ENCODE data around the gene ZNF408.
"Not testable (repeated sequence)": the region's sequence is repeated elsewhere in the genome, so short reads cannot be mapped to it uniquely, and the experiment has no call there.

The ZNF408 gene

DNA sequence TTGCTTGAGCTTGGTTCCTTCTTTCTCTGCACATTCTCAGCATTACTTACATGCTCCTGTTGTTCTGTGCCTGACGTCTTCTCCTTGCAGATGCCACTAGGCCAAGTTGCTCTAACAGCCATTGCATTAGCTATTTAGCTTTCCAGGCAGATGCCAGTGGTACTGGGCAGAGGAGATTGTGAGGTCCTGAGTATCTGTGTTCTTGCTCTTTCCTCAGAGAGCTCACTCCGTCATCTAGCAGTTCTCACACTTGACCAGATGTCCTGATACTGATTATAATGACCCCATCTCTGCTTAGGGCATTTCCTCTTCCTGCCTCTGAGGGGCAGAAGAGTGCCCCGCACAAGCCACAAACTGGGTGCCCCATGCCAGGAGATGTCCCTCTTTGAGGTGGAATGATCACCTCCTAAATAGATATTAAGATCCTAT, 31.1 kb upstream of the ZNF408 start:
- no peak for DNase-seq (ENCODE audit: low read depth)
- H3K4me3 ChIP-seq (ENCODE audit: low read depth, low read length) = no peak overlapping the region
- TF ChIP-seq, protein P1, sequence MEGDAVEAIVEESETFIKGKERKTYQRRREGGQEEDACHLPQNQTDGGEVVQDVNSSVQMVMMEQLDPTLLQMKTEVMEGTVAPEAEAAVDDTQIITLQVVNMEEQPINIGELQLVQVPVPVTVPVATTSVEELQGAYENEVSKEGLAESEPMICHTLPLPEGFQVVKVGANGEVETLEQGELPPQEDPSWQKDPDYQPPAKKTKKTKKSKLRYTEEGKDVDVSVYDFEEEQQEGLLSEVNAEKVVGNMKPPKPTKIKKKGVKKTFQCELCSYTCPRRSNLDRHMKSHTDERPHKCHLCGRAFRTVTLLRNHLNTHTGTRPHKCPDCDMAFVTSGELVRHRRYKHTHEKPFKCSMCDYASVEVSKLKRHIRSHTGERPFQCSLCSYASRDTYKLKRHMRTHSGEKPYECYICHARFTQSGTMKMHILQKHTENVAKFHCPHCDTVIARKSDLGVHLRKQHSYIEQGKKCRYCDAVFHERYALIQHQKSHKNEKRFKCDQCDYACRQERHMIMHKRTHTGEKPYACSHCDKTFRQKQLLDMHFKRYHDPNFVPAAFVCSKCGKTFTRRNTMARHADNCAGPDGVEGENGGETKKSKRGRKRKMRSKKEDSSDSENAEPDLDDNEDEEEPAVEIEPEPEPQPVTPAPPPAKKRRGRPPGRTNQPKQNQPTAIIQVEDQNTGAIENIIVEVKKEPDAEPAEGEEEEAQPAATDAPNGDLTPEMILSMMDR (IDR thresholded peaks at IDR 0.05; ENCODE audit: low read depth, low read length, missing control alignments) = peak; percentile 40

DNA sequence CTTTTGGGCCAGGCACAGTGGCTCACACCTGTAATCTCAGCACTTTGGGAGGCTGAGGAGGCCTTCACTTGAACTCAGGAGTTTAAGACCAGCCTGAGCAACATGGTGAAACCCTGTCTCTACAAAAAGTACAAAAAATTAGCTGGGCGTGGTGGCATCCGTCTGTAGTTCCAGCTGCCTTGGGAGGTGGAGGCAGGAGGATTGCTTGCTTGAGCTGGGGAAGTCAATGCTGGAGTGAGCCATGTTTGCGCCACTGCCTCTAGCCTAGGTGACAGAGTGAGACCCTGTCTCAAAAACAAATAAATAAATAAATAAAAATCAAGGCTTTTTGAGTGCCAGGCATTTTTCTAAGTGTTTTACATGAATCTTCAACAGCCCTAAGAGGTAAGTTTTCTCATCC, 30.3 kb upstream of the ZNF408 start:
- not testable (repeated sequence) for H3K4me3 ChIP-seq (ENCODE audit: low read depth, low read length); DNase-seq (ENCODE audit: low read depth)

DNA sequence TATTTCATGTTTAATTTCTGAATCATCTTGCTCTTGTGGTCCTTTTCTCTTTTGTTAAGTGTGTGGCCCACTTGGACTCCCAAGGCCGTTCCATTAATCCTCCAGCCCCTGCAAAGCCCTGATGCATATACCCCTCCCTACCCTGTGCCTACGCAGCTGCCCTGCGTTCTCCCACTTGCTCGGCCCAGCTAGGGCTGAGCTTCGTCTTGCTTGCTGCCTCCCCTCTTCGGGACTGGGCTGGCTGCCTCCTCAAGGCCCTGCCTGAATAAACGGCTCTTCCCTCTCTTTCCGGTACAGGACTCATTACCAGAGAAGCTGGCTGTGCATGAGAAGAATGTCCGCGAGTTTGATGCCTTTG, 28.9 kb upstream of the ZNF408 start:
- DNase-seq (ENCODE audit: low read depth) = no peak
- TF ChIP-seq, protein P1 (IDR thresholded peaks at IDR 0.05; ENCODE audit: low read depth, low read length, missing control alignments) = no peak
- no peak overlapping the region for H3K4me3 ChIP-seq (ENCODE audit: low read depth, low read length)

DNA sequence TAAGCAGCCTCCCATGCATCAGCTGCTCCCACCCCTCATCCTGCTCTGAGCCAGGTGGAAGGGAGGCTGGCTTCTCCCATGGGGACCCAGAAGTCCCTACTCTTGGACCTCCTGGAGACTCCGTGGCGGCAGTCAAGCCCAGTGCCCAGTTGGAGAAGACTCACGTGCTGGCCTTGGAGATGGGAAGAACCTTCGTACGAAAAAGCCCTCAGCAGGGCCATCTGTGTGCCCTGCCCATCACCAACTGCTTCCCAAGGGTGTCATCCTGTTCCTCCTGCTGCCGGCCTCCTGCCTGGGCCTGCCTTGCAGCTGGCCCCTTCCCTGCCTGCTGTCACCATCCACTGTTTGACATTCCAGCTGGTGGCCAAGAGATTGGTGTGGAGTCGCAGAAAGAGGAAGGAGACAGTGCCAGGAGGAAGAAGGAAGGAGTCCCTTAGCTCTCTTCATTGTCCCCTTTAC, 28.4 kb upstream of the ZNF408 start:
- TF ChIP-seq, protein P1 (IDR thresholded peaks at IDR 0.05; ENCODE audit: low read depth, low read length, missing control alignments) = no peak
- no peak overlapping the region for H3K4me3 ChIP-seq (ENCODE audit: low read depth, low read length)
- DNase-seq (ENCODE audit: low read depth) = no peak

DNA sequence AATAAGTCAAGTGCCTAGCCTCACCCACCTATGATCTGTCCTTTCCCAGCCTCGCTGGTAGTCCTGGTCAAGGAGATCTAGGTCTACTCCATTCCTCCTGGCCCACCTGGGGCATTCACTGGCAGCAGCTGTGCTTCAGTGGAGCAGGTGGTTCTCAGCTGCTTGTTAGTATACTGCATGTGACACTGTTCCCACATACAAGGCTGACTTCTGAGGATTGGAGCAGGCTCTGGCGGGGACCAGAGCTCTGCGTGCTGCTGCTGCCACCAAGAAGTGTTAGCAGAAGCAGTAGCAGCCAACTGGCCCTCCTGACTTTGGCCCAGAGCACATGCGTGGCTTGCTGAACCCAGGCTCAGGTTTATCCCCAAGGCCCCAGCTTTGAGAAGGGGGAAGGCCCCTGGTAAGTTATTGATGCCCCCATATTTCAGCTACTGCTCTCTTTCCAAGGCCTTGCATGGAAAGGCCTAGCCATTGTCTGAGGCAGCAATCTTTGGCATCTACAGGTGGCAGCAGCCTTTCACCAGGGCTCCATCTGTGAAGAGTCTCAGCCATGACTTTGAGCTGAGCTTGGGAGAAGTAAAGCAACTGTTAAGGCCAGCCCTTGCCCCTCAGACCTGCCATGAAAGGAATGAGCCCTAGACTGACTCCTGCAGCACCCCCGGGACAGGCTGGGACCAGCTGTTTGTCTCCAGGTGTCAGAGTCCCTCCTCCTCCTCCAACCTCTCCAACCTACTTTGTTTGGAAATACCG, 26.9 kb upstream of the ZNF408 start:
- TF ChIP-seq, protein P1 (IDR thresholded peaks at IDR 0.05; ENCODE audit: low read depth, low read length, missing control alignments) = no peak
- DNase-seq (ENCODE audit: low read depth) = no peak

DNA sequence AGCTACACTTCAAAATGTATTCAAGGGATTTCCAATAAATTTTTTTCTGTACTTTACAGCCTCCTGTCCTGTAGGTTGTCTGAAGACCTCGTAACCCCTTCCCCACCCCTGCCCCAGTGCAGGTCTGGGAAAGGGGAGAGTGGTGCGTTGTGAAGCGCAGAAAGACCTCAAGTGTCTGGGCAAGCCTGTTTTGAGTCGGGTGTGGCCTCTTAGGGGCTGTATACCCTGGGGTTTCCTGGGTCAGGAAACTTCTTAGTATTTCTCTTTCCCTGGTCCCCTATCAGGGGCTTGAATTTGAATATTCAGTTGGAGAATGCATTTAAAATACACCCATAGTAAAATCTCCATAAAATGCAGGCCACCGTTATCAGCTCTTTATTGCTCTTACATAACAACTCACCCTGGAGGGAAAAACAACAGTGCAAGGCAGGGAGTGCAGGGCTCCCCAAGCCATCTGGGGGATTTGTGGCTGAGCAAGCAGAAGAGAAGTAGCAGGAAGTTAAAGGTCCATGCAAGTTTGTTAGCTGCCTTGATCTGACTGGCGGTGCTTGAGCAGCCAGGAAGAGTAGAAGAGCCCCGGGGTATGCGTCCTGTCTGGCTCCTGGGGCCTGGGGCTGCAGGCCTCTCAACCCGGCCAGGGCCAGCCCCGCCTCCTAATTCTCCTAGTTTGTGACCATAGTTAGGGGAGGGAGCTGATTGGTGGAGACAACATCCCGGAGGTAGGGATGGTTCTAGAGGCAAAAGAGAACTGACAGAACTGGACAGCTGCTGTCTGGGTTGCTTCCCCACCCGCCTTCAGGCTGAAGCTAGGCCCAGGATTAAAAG, 26.2 kb upstream of the ZNF408 start:
- DNase-seq (ENCODE audit: low read depth) = no peak
- H3K4me3 ChIP-seq (ENCODE audit: low read depth, low read length) = no peak overlapping the region
- TF ChIP-seq, protein P1 (IDR thresholded peaks at IDR 0.05; ENCODE audit: low read depth, low read length, missing control alignments) = no peak

More for the DNA sequence above, 26.9 kb upstream of the ZNF408 start:
- H3K4me3 ChIP-seq (ENCODE audit: low read depth, low read length) = no peak overlapping the region

DNA sequence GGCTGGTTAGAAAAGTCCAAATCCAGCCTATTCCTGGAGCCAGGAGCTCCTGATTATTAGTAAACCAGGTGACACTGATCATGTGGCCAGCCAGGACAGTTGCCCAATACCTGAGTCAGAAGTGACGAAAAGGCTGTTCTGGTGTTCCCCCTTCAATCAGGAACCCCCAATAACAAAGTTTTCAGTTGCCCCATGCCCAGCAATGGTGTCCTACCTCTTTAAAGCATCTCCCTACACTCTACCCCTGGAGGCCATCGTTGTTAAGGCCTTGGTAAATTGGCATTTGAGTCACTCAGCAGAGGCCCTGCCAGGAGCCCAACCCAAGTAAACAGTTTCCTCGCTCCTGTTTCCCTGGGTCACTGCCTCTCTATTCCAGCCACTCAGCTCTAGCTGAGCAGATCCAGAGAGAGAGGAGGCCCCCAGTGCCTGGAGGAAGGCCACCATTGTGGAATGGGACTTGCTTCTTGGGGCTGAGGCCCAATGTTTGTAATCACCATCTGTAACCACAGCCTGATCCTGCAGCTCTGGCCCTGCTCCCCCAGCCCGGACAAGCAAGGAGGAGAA, 25.5 kb upstream of the ZNF408 start:
- H3K4me3 ChIP-seq (ENCODE audit: low read depth, low read length) = no peak overlapping the region
- TF ChIP-seq, protein P1 (IDR thresholded peaks at IDR 0.05; ENCODE audit: low read depth, low read length, missing control alignments) = no peak
- no peak for DNase-seq (ENCODE audit: low read depth)

All from GM12864 (cell line).